ENCODE data around the gene CALCB. TPM values are rescaled to one million over a fixed set of nuclear protein-coding genes. Genes with fewer than 3 reads are reported as not detected.

The CALCB gene
- total and polyA plus RNA-seq, 2 of the 4 experiments (the other 2 are of a cell fraction): not detected

DNA sequence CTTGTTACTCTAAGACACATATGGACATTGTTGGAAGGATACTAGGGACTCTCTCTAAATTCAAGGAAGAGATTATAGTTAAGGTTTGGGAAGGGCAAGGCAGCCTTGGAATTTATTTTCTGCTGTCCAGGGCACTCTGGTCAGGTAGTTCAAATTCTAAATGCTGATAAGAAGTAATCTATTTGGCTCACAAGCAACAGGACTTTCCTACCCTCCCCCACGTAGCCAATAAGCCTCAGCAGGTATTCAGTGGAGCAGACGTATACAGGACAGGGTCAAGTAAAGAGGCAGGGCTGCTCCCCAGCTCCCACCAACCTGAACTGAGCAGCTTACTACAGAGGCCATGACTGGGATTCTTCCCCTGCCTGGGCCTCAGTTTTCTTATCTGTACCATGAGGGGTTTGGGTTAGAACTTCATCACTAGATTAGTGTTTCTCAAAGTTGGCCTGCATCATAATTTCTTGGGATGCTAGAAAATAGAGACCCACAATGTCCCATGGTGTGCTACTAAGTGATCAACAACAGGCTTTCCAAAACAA lies 35.3 kb downstream of the CALCB start:
- Histone ChIP-seq H2BK15ac (ENCODE audit: low read depth, low read length) (peak overlapping the region; percentile 82; the same call in 2 of the 3 replicates), H3K14ac (replicated peaks; ENCODE audit: low read depth, low read length) (peak overlapping the region; percentile 79), H4K20me1 (ENCODE audit: insufficient read depth, low read length) (no peaks in the 10 kb centered on the region), H3K9me3 (ENCODE audit: control insufficient read depth, insufficient read depth, low read length) (no peaks in the 10 kb centered on the region), H3K79me1 (ENCODE audit: low read depth in 1 of 2, low read length in 2 of 2) (no peaks in the 10 kb centered on the region), H3K27ac (ENCODE audit: insufficient read depth, low read length) (no peak overlapping the region), H3K56ac (ENCODE audit: extremely low read depth, insufficient read depth, low read length) (no peak overlapping the region), H2BK5ac (ENCODE audit: low read depth, low read length, poor library complexity, severe bottlenecking) (peak overlapping the region; percentile 70), H2AK9ac (replicated peaks; ENCODE audit: low read depth, low read length, poor library complexity) (no peak overlapping the region), H3K27me3 (ENCODE audit: control insufficient read depth, insufficient read depth, low read length) (no peaks in the 10 kb centered on the region), H2BK120ac (ENCODE audit: low read depth, low read length) (peak overlapping the region; percentile 95), H3K9me1 (ENCODE audit: insufficient read depth, low read length) (peaks cover 14% of the 10 kb centered on the region), H4K8ac (ENCODE audit: low read depth in 2 of 2, low read length in 2 of 2) (peak overlapping the region; percentile 25 to 72; a peak in 1 of 4 replicates), H3K4ac (ENCODE audit: low read depth, low read length) (peak overlapping the region; percentile 87), H3K23ac (ENCODE audit: low read depth, low read length) (peak overlapping the region; percentile 89; the same call in 1 of the 2 replicates), H4K5ac (ENCODE audit: low read depth, low read length) (no peak overlapping the region; the same call in 1 of the 2 replicates), H3K18ac (ENCODE audit: low read depth, low read length) (no peak overlapping the region), H3K9ac (ENCODE audit: low read depth, low read length) (no peak overlapping the region), H3K4me3 (ENCODE audit: insufficient read depth, low read depth, low read length) (no peak overlapping the region), H2AFZ (replicated peaks; ENCODE audit: low read length, poor library complexity) (no peak overlapping the region), H3K36me3 (ENCODE audit: control insufficient read depth, insufficient read depth, low read length) (no peaks in the 10 kb centered on the region), H2BK20ac (ENCODE audit: low read depth, low read length) (peak overlapping the region; percentile 97), H3K4me2 (ENCODE audit: low read depth, low read length) (no peak overlapping the region), H4K91ac (ENCODE audit: insufficient read depth, low read depth, low read length) (peak overlapping the region; percentile 92), H3K4me1 (ENCODE audit: control insufficient read depth, insufficient read depth, low read length) (peaks cover 30% of the 10 kb centered on the region), H2AK5ac (ENCODE audit: low read depth, low read length) (peak overlapping the region; percentile 71)
- no TSS peak for BruUV-seq (replicated peaks)
- ATAC-seq (ENCODE audit: low read depth) (no peak), DNase-seq (no peak)
- CTCF ChIA-PET: interaction anchor here (0.9 kb wide), 1 partner anchor 51 kb away, joined by 4 read pairs; no protein-coding TSS in a partner anchor
- POLR2A ChIA-PET (ENCODE audit: unreplicated experiment): interaction anchor here (0.8 kb wide), 1 partner anchor 8 kb away, joined by 4 read pairs; no protein-coding TSS in a partner anchor
- intact Hi-C loops (cut with micrococcal nuclease) (no loop called here), in situ Hi-C loops (cut with MboI; ENCODE audit: low sequenced_read_pairs) (loop anchor here (5.0 kb wide), 1 partner anchor 89 kb away; no protein-coding TSS in a partner anchor), dilution Hi-C loops (cut with HindIII; ENCODE audit: low sequenced_read_pairs, unreplicated experiment) (no loop called here)
- no CpG with 5 or more reads among the region's 2 CpGs for WGBS, 2 experiments (ENCODE audit: extremely low coverage in 2 of 2, insufficient read length in 1 of 2)
- TF ChIP-seq CEBPB (IDR thresholded peaks at IDR 0.05; ENCODE audit: low read depth, low read length) (no peak), NFE2L2 (IDR thresholded peaks at IDR 0.05; ENCODE audit: low read depth, low read length) (no peak)
